PC-9 (cell line): Measurements from ENCODE around the gene EXTL1. TPM values are rescaled to one million over a fixed set of nuclear protein-coding genes. Genes with fewer than 3 reads are reported as not detected.

ENCODE experiments used
- BruUV-seq: library from RNA; stranded (reverse); fragments of 400-500 nt; replicated peaks from 2 replicates; lab custom pipeline; 2021; lab: Mats Ljungman, UMichigan
- CTCF ChIA-PET: fragments of 300-600 bp; sonication (Branson Sonifier 250); formaldehyde crosslinking; loops from one replicate; lab custom pipeline; 2022; ENCODE audit warnings: antibody characterized with exemption; lab: Charles Lee
- POLR2A ChIA-PET: fragments of 300-600 bp; sonication (Branson Sonifier 250); formaldehyde crosslinking; loops from one replicate; lab custom pipeline; 2022; ENCODE audit warnings: antibody characterized with exemption; ENCODE audit not compliant: unreplicated experiment; lab: Charles Lee
- DNase-seq, 2 experiments: peaks; one replicate each; pipeline versions ENCODE4 v3.0.0 to v3.0.0-alpha.2; 2015 to 2022; ENCODE audit warnings: mixed read lengths in 1 of 2
- H2AFZ ChIP-seq: fragments of 200-600 bp; sonication (generic); 2 replicates; pipeline ENCODE4 v1.8.1; 2017; ENCODE audit warnings: antibody characterized with exemption
- H3F3A ChIP-seq: fragments of 200-600 bp; sonication (generic); 2 replicates; pipeline ENCODE4 v1.8.1; 2017; ENCODE audit warnings: antibody characterized with exemption, mild to moderate bottlenecking, low read depth; ENCODE audit not compliant: insufficient read depth
- H3K27ac ChIP-seq: fragments of 200-600 bp; sonication (generic); 2 replicates; pipeline ENCODE4 v1.6.1; 2016; ENCODE audit warnings: mixed run types
- H3K27me3 ChIP-seq: fragments of 200-600 bp; sonication (generic); 2 replicates; pipeline ENCODE4 v1.6.1; 2016; ENCODE audit warnings: low read depth, mixed run types; ENCODE audit not compliant: insufficient read depth
- H3K36me3 ChIP-seq: fragments of 200-600 bp; sonication (generic); 2 replicates; pipeline ENCODE4 v1.6.1; 2016; ENCODE audit warnings: low read depth, mixed run types
- H3K4me1 ChIP-seq: fragments of 200-600 bp; sonication (generic); replicated peaks from 2 replicates; pipeline ENCODE4 v1.6.1; 2016; ENCODE audit warnings: mixed run types; ENCODE audit not compliant: insufficient read depth
- H3K4me2 ChIP-seq: fragments of 200-600 bp; sonication (generic); 2 replicates; pipeline ENCODE4 v1.6.1; 2017; ENCODE audit warnings: mixed run types
- H3K4me3 ChIP-seq: fragments of 200-600 bp; sonication (generic); 2 replicates; pipeline ENCODE4 v1.6.1; 2016; ENCODE audit warnings: mixed run types
- H3K79me2 ChIP-seq: fragments of 200-600 bp; sonication (generic); 2 replicates; pipeline ENCODE4 v1.6.1; 2017; ENCODE audit warnings: low read depth, mixed run types
- H3K9me2 ChIP-seq: fragments of 200-600 bp; sonication (generic); 2 replicates; pipeline ENCODE4 v1.8.1; 2017; ENCODE audit warnings: mild to moderate bottlenecking; ENCODE audit not compliant: insufficient read depth
- H3K9me3 ChIP-seq: fragments of 200-600 bp; sonication (generic); 2 replicates; pipeline ENCODE4 v1.8.1; 2016; ENCODE audit warnings: low read depth; ENCODE audit not compliant: insufficient read depth
- H4K20me1 ChIP-seq: fragments of 200-600 bp; sonication (generic); 2 replicates; pipeline ENCODE4 v1.8.1; 2017; ENCODE audit not compliant: insufficient read depth
- CTCF ChIP-seq: fragments of 200-600 bp; sonication (generic); conservative IDR thresholded peaks from 2 replicates; pipeline ENCODE4 v1.6.1; 2017; ENCODE audit warnings: mixed run types, antibody characterized with exemption, mild to moderate bottlenecking, moderate library complexity
- EZH2 ChIP-seq: fragments of 200-600 bp; sonication (generic); IDR thresholded peaks from 2 replicates; pipeline ENCODE4 v1.8.0; 2017; ENCODE audit warnings: antibody characterized with exemption, low read depth
- intact Hi-C: fragments of 100-400 bp; cut with micrococcal nuclease; formaldehyde crosslinking; loops from one replicate; pipeline ENCODE4 v1.10.0; 2022; ENCODE audit not compliant: unreplicated experiment
- total RNA-seq: library from RNA; stranded (reverse); gene quantifications from 2 replicates; pipeline ENCODE4 v1.2.3, GENCODE V29; 2021

The EXTL1 gene
- total RNA-seq, 1 experiment from 2014 or later: 0.13 TPM

- POLR2A ChIA-PET: interaction anchor here (0.5 to 0.6 kb wide), 3 partner anchors 76 to 292 kb away, joined by 3 read pairs; partner anchors contain the start of gene PDIK1L
These were observed 14.6 kb downstream of the EXTL1 start for GRCh38 chr1:26035959-26036755.

GRCh38 chr1:26036756-26037281 is 15.2 kb downstream of the EXTL1 start:
- Histone ChIP-seq H3K36me3 (no peaks in the 10 kb centered on the region), H3F3A (no peaks in the 10 kb centered on the region), H3K79me2 (no peaks in the 10 kb centered on the region), H3K27me3 (no peaks in the 10 kb centered on the region), H3K9me3 (no peaks in the 10 kb centered on the region), H3K27ac (no peak overlapping the region), H3K4me1 (peaks cover 9% of the 10 kb centered on the region), H4K20me1 (no peaks in the 10 kb centered on the region), H3K4me2 (peak overlapping the region; percentile 93), H3K4me3 (peak overlapping the region; percentile 85; the same call in 1 of the 2 replicates), H3K9me2 (no peaks in the 10 kb centered on the region), H2AFZ (no peak overlapping the region)
- POLR2A ChIA-PET: interaction anchor here (0.5 kb wide), 1 partner anchor 157 kb away, joined by 3 read pairs; no protein-coding TSS in a partner anchor
- intact Hi-C loops: loop anchor here (1.0 to 5.0 kb wide), 6 partner anchors 68 to 285 kb away; partner anchors contain the start of gene CEP85
- BruUV-seq: no TSS peak
- no peak for DNase-seq
- CTCF ChIA-PET: interaction anchor here (0.6 to 1.4 kb wide), 6 partner anchors 68 to 111 kb away, joined by 3 to 20 read pairs (median 6); no protein-coding TSS in a partner anchor
- TF ChIP-seq CTCF (no peak), EZH2 (no peak)

More at GRCh38 chr1:26035959-26036755, 14.6 kb downstream of the EXTL1 start:
- Histone ChIP-seq H3F3A (no peaks in the 10 kb centered on the region), H3K4me3 (peak overlapping the region; percentile 85), H3K79me2 (no peaks in the 10 kb centered on the region), H3K4me1 (peaks cover 9% of the 10 kb centered on the region), H3K36me3 (no peaks in the 10 kb centered on the region), H3K4me2 (peak overlapping the region; percentile 93), H3K9me2 (no peaks in the 10 kb centered on the region), H4K20me1 (no peaks in the 10 kb centered on the region), H3K27me3 (no peaks in the 10 kb centered on the region), H2AFZ (peak overlapping the region; percentile 97), H3K9me3 (no peaks in the 10 kb centered on the region), H3K27ac (no peak overlapping the region)
- CTCF ChIA-PET: interaction anchor here (0.5 to 1.4 kb wide), 9 partner anchors 69 to 146 kb away, joined by 3 to 20 read pairs (median 4); no protein-coding TSS in a partner anchor
- TF ChIP-seq EZH2: no peak
- peak; percentile 94 for TF ChIP-seq CTCF
- DNase-seq: peak; percentile 53 to 85
- intact Hi-C loops: loop anchor here (1.0 to 5.0 kb wide), 6 partner anchors 69 to 286 kb away; partner anchors contain the start of gene CEP85
- no TSS peak for BruUV-seq

- no peaks in the 10 kb centered on the region for H3F3A ChIP-seq
- no peak overlapping the region for H3K27ac ChIP-seq
- no peaks in the 10 kb centered on the region for H3K79me2 ChIP-seq
- no TSS peak for BruUV-seq
- no peak overlapping the region for H3K4me2 ChIP-seq
- intact Hi-C loops: loop anchor here (2.0 to 5.0 kb wide), 4 partner anchors 67 to 284 kb away; no protein-coding TSS in a partner anchor
- no peak for DNase-seq
- no peaks in the 10 kb centered on the region for H3K27me3 ChIP-seq
- H4K20me1 ChIP-seq: no peaks in the 10 kb centered on the region
- no peaks in the 10 kb centered on the region for H3K36me3 ChIP-seq
- H3K4me1 ChIP-seq: peaks cover 9% of the 10 kb centered on the region
- no peak overlapping the region for H3K4me3 ChIP-seq
- H3K9me3 ChIP-seq: no peaks in the 10 kb centered on the region
- H3K9me2 ChIP-seq: no peaks in the 10 kb centered on the region
- TF ChIP-seq CTCF: no peak
- no peak for TF ChIP-seq EZH2
- POLR2A ChIA-PET: no interaction called here
- CTCF ChIA-PET: no interaction called here
- H2AFZ ChIP-seq: no peak overlapping the region
These were observed 16.3 kb downstream of the EXTL1 start for GRCh38 chr1:26037904-26038303.
